WTC11 (cell line): Measurements from ENCODE around the gene OR56A5. TPM values are rescaled to one million over a fixed set of nuclear protein-coding genes. Genes with fewer than 3 reads are reported as not detected.

Source experiments
- ATAC-seq: fragments of 200-7000 bp; cut with Tn5 transposase; 2 replicates; pipeline ENCODE4 v1.10.0; 2021; ENCODE audit warnings: mild to moderate bottlenecking, moderate library complexity
- CTCF ChIA-PET: fragments of 300-600 bp; sonication (Branson Sonifier 250); formaldehyde crosslinking; loops from one replicate; lab custom pipeline; 2021; ENCODE audit warnings: antibody characterized with exemption; lab: Charles Lee
- POLR2A ChIA-PET: fragments of 350-600 bp; sonication (Branson Sonifier 250); formaldehyde crosslinking; loops from one replicate; lab custom pipeline; 2021; ENCODE audit warnings: antibody characterized with exemption; lab: Charles Lee
- DNase-seq: peaks from one replicate; pipeline ENCODE4 v3.0.0; 2021; ENCODE audit warnings: low spot score
- H3K27ac Mint-ChIP-seq: 2 replicates; pipeline ENCODE4 v1.8.0; 2021; ENCODE audit warnings: mixed read lengths
- H3K27me3 Mint-ChIP-seq: 2 replicates; pipeline ENCODE4 v1.8.0; 2021; ENCODE audit warnings: low read depth, mild to moderate bottlenecking, moderate library complexity, mixed read lengths
- H3K36me3 Mint-ChIP-seq: 2 replicates; pipeline ENCODE4 v1.8.0; 2021; ENCODE audit warnings: mixed read lengths
- H3K4me1 Mint-ChIP-seq: 2 replicates; pipeline ENCODE4 v1.8.0; 2022; ENCODE audit warnings: mixed read lengths
- H3K4me3 Mint-ChIP-seq: 2 replicates; pipeline ENCODE4 v1.8.0; 2021; ENCODE audit warnings: mild to moderate bottlenecking, moderate library complexity, mixed read lengths
- H3K9me3 Mint-ChIP-seq: 2 replicates; pipeline ENCODE4 v1.8.0; 2021; ENCODE audit warnings: mixed read lengths
- CBFB ChIP-seq: sonication (generic); formaldehyde crosslinking; IDR thresholded peaks from 2 replicates; pipeline ENCODE4 v1.8.1; 2022; ENCODE audit warnings: mild to moderate bottlenecking, low read depth, missing genetic modification reagents
- CREM ChIP-seq: sonication (generic); formaldehyde crosslinking; IDR thresholded peaks from 2 replicates; pipeline ENCODE4 v1.8.1; 2022; ENCODE audit warnings: mild to moderate bottlenecking, missing genetic modification reagents, moderate library complexity
- E2F1 ChIP-seq: sonication (generic); formaldehyde crosslinking; IDR thresholded peaks from 2 replicates; pipeline ENCODE4 v1.8.0; 2022; ENCODE audit warnings: mild to moderate bottlenecking, missing genetic modification reagents
- ELF4 ChIP-seq: sonication (generic); formaldehyde crosslinking; IDR thresholded peaks from 2 replicates; pipeline ENCODE4 v1.8.1; 2022; ENCODE audit warnings: low read depth, mild to moderate bottlenecking, moderate library complexity, missing genetic modification reagents
- ETV6 ChIP-seq: sonication (generic); formaldehyde crosslinking; IDR thresholded peaks from 2 replicates; pipeline ENCODE4 v1.8.1; 2022; ENCODE audit warnings: mild to moderate bottlenecking, missing genetic modification reagents
- FOXJ3 ChIP-seq: sonication (generic); formaldehyde crosslinking; IDR thresholded peaks from 2 replicates; pipeline ENCODE4 v1.9.0; 2021; ENCODE audit warnings: missing genetic modification reagents, mild to moderate bottlenecking, borderline replicate concordance
- FOXP4 ChIP-seq: sonication (generic); formaldehyde crosslinking; IDR thresholded peaks from 2 replicates; pipeline ENCODE4 v1.8.0; 2022; ENCODE audit warnings: mild to moderate bottlenecking, missing genetic modification reagents
- GRHL2 ChIP-seq: fragments of 250-450 bp; sonication (Bioruptor Pico); IDR thresholded peaks from 2 replicates; pipeline ENCODE4 v1.8.0; 2022; ENCODE audit warnings: mild to moderate bottlenecking, moderate library complexity; ENCODE audit not compliant: insufficient replicate concordance, severe bottlenecking
- IRF2 ChIP-seq: sonication (generic); formaldehyde crosslinking; IDR thresholded peaks from 2 replicates; pipeline ENCODE4 v1.8.0; 2022; ENCODE audit warnings: low read depth, missing genetic modification reagents, borderline replicate concordance
- JUN ChIP-seq: sonication (generic); formaldehyde crosslinking; IDR thresholded peaks from 2 replicates; pipeline ENCODE4 v1.8.0; 2023; ENCODE audit warnings: mild to moderate bottlenecking, missing genetic modification reagents
- MXD4 ChIP-seq: fragments of 250-450 bp; sonication (Bioruptor Pico); IDR thresholded peaks from 2 replicates; pipeline ENCODE4 v1.8.0; 2021; ENCODE audit warnings: mild to moderate bottlenecking, moderate library complexity, borderline replicate concordance
- NFATC4 ChIP-seq: fragments of 250-450 bp; sonication (Bioruptor Pico); IDR thresholded peaks from 2 replicates; pipeline ENCODE4 v1.9.0; 2021; ENCODE audit warnings: mild to moderate bottlenecking
- NR2C2 ChIP-seq: sonication (generic); formaldehyde crosslinking; IDR thresholded peaks from 2 replicates; pipeline ENCODE4 v1.8.0; 2022; ENCODE audit warnings: mild to moderate bottlenecking, missing genetic modification reagents
- OVOL2 ChIP-seq: fragments of 250-450 bp; sonication (Bioruptor Pico); IDR thresholded peaks from 2 replicates; pipeline ENCODE4 v1.9.0; 2021; ENCODE audit warnings: mild to moderate bottlenecking, borderline replicate concordance
- SOX15 ChIP-seq: fragments of 250-450 bp; sonication (Bioruptor Pico); IDR thresholded peaks from 2 replicates; pipeline ENCODE4 v1.9.0; 2021; ENCODE audit warnings: mild to moderate bottlenecking
- TEAD1 ChIP-seq: sonication (generic); formaldehyde crosslinking; IDR thresholded peaks from 2 replicates; pipeline ENCODE4 v1.8.0; 2022; ENCODE audit warnings: mild to moderate bottlenecking, missing genetic modification reagents
- TP53 ChIP-seq: sonication (generic); formaldehyde crosslinking; IDR thresholded peaks from 2 replicates; pipeline ENCODE4 v1.8.1; 2023; ENCODE audit warnings: mild to moderate bottlenecking, missing genetic modification reagents
- ZBTB21 ChIP-seq: sonication (generic); formaldehyde crosslinking; IDR thresholded peaks from 2 replicates; pipeline ENCODE4 v1.8.1; 2023; ENCODE audit warnings: mild to moderate bottlenecking, missing genetic modification reagents, borderline replicate concordance
- ZNF121 ChIP-seq: sonication (generic); formaldehyde crosslinking; IDR thresholded peaks from 2 replicates; pipeline ENCODE4 v1.8.0; 2023; ENCODE audit warnings: missing genetic modification reagents
- ZNF138 ChIP-seq: sonication (generic); formaldehyde crosslinking; conservative IDR thresholded peaks from 2 replicates; pipeline ENCODE4 v1.8.1; 2022; ENCODE audit warnings: mild to moderate bottlenecking, moderate library complexity, missing genetic modification reagents
- ZNF219 ChIP-seq: sonication (generic); formaldehyde crosslinking; IDR thresholded peaks from 2 replicates; pipeline ENCODE4 v1.8.0; 2023; ENCODE audit warnings: missing genetic modification reagents, mild to moderate bottlenecking, borderline replicate concordance
- ZNF263 ChIP-seq: sonication (generic); formaldehyde crosslinking; IDR thresholded peaks from 2 replicates; pipeline ENCODE4 v1.8.1; 2022; ENCODE audit warnings: low read depth, mild to moderate bottlenecking, moderate library complexity, missing genetic modification reagents
- ZNF317 ChIP-seq: sonication (generic); formaldehyde crosslinking; IDR thresholded peaks from 2 replicates; pipeline ENCODE4 v1.8.1; 2023; ENCODE audit warnings: low read depth, mild to moderate bottlenecking, moderate library complexity, missing genetic modification reagents, borderline replicate concordance
- ZNF396 ChIP-seq: fragments of 250-450 bp; sonication (Bioruptor Pico); IDR thresholded peaks from 2 replicates; pipeline ENCODE4 v1.8.0; 2021; ENCODE audit warnings: mild to moderate bottlenecking, moderate library complexity, borderline replicate concordance
- ZNF416 ChIP-seq: fragments of 250-450 bp; sonication (Bioruptor Pico); IDR thresholded peaks from 2 replicates; pipeline ENCODE4 v1.9.0; 2021; ENCODE audit warnings: mild to moderate bottlenecking, inconsistent platforms
- ZNF423 ChIP-seq: fragments of 250-450 bp; sonication (Bioruptor Pico); IDR thresholded peaks from 2 replicates; pipeline ENCODE4 v2.1.2; 2022; ENCODE audit warnings: mild to moderate bottlenecking, moderate library complexity
- ZSCAN18 ChIP-seq: fragments of 250-450 bp; sonication (Bioruptor Pico); IDR thresholded peaks from 2 replicates; pipeline ENCODE4 v2.1.2; 2022; ENCODE audit warnings: mild to moderate bottlenecking, moderate library complexity
- total RNA-seq: library from RNA; stranded (reverse); gene quantifications from 3 replicates; pipeline ENCODE4 v1.2.3, GENCODE V29; 2021
- TF ChIP-seq, protein P1 (sequence below): sonication (generic); formaldehyde crosslinking; IDR thresholded peaks from 2 replicates; pipeline ENCODE4 v1.8.1; 2023; ENCODE audit warnings: mild to moderate bottlenecking, moderate library complexity, missing genetic modification reagents
- TF ChIP-seq, protein P2 (sequence below): sonication (generic); formaldehyde crosslinking; IDR thresholded peaks from 2 replicates; pipeline ENCODE4 v1.8.1; 2022; ENCODE audit warnings: low read depth, mild to moderate bottlenecking, moderate library complexity, missing genetic modification reagents, borderline replicate concordance
- TF ChIP-seq, protein P3 (sequence below): fragments of 250-450 bp; sonication (Bioruptor Pico); conservative IDR thresholded peaks from 2 replicates; pipeline ENCODE4 v1.9.0; 2021; ENCODE audit warnings: mild to moderate bottlenecking

The OR56A5 gene
- total RNA-seq, 1 experiment from 2014 or later: not detected

DNA sequence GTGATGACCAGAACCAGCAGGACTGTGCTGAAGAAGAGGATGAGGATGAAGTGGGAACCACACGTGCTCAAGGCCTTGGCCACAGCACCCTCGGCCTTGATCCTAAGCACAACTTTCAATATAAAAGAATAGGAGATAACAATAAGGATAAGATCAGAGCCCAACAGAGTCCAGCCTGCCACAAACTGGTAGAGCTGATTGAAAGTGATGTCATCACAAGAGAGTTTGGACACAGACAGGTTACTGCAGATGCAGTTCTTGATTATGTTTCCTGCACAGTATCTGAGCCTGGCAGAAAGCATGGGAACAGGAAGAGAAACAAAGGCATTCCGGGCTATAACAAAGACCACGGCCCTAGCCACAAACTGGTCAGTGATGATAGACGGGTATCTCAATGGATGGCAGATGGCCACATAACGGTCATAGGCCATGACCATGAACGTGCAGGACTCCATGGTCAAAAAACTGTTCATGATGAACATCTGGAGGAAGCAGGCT, 34.0 kb upstream of the OR56A5 start:
- POLR2A ChIA-PET: no interaction called here
- no peaks in the 10 kb centered on the region for H3K4me1 Mint-ChIP-seq
- H3K9me3 Mint-ChIP-seq: no peaks in the 10 kb centered on the region; the same call in 1 of the 2 replicates
- H3K27me3 Mint-ChIP-seq: peaks cover 5% of the 10 kb centered on the region
- H3K36me3 Mint-ChIP-seq: no peaks in the 10 kb centered on the region
- TF ChIP-seq ELF4 (no peak), CBFB (CRISPR knock-in tag) (no peak), FOXP4 (no peak), TP53 (CRISPR knock-in tag) (no peak), E2F1 (no peak), ZNF396 (no peak), ZNF138 (CRISPR knock-in tag) (no peak), JUN (CRISPR knock-in tag) (no peak), MXD4 (no peak), GRHL2 (CRISPR knock-in tag) (no peak), NFATC4 (no peak), SOX15 (CRISPR knock-in tag) (no peak), ZNF219 (no peak), ZNF416 (CRISPR knock-in tag) (no peak), ZNF263 (CRISPR knock-in tag) (no peak), CREM (CRISPR knock-in tag) (no peak), ZNF423 (CRISPR knock-in tag) (no peak), IRF2 (CRISPR knock-in tag) (no peak)
- TF ChIP-seq, protein P1, sequence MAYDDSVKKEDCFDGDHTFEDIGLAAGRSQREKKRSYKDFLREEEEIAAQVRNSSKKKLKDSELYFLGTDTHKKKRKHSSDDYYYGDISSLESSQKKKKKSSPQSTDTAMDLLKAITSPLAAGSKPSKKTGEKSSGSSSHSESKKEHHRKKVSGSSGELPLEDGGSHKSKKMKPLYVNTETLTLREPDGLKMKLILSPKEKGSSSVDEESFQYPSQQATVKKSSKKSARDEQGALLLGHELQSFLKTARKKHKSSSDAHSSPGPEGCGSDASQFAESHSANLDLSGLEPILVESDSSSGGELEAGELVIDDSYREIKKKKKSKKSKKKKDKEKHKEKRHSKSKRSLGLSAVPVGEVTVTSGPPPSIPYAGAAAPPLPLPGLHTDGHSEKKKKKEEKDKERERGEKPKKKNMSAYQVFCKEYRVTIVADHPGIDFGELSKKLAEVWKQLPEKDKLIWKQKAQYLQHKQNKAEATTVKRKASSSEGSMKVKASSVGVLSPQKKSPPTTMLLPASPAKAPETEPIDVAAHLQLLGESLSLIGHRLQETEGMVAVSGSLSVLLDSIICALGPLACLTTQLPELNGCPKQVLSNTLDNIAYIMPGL: no peak
- no peak overlapping the region for H3K4me3 Mint-ChIP-seq
- ATAC-seq (no peak), DNase-seq (no peak)
- CTCF ChIA-PET: no interaction called here
- no peak overlapping the region for H3K27ac Mint-ChIP-seq

DNA sequence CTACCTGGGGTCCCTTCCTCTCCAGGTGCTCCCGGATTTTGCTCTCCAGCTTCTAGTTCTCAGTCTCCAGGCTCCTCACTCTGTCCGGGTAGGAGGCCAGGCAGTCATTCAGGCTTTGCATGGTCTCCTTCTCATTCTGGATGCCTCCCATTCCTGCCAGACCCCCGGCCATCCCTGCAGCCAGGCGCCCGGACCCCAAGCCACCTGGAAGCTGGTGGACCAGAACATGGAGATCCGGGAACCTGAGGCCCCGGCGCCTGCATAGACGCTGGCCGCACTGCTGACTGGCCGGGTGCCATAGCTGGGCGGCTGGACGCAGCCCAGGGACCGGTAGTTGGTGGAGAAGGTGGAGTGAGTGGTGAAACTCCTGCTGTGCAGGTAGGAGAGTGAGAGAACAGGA, 26.5 kb upstream of the OR56A5 start:
- POLR2A ChIA-PET: no interaction called here
- peaks cover 5% of the 10 kb centered on the region for H3K27me3 Mint-ChIP-seq
- no peak for DNase-seq
- CTCF ChIA-PET: interaction anchor here (0.7 to 1.4 kb wide), 4 partner anchors 304 to 368 kb away, joined by 3 to 5 read pairs (median 4); no protein-coding TSS in a partner anchor
- 0 out of 2 replicates have a peak, but pooled peaks cover 3% of the 10 kb centered on the region for H3K4me1 Mint-ChIP-seq
- H3K27ac Mint-ChIP-seq: no peak overlapping the region
- ATAC-seq: no peak
- H3K4me3 Mint-ChIP-seq: no peak overlapping the region
- peaks cover 4% of the 10 kb centered on the region for H3K9me3 Mint-ChIP-seq
- no peaks in the 10 kb centered on the region for H3K36me3 Mint-ChIP-seq
- no peak for TF ChIP-seq OVOL2 (CRISPR knock-in tag)
- no peak for TF ChIP-seq ZSCAN18 (CRISPR knock-in tag)
- TF ChIP-seq ZBTB21 (CRISPR knock-in tag): no peak
- TF ChIP-seq TEAD1 (CRISPR knock-in tag): no peak
- TF ChIP-seq, protein P2, sequence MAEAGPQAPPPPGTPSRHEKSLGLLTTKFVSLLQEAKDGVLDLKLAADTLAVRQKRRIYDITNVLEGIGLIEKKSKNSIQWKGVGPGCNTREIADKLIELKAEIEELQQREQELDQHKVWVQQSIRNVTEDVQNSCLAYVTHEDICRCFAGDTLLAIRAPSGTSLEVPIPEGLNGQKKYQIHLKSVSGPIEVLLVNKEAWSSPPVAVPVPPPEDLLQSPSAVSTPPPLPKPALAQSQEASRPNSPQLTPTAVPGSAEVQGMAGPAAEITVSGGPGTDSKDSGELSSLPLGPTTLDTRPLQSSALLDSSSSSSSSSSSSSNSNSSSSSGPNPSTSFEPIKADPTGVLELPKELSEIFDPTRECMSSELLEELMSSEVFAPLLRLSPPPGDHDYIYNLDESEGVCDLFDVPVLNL: no peak
- no peak for TF ChIP-seq FOXJ3
- TF ChIP-seq, protein P3, sequence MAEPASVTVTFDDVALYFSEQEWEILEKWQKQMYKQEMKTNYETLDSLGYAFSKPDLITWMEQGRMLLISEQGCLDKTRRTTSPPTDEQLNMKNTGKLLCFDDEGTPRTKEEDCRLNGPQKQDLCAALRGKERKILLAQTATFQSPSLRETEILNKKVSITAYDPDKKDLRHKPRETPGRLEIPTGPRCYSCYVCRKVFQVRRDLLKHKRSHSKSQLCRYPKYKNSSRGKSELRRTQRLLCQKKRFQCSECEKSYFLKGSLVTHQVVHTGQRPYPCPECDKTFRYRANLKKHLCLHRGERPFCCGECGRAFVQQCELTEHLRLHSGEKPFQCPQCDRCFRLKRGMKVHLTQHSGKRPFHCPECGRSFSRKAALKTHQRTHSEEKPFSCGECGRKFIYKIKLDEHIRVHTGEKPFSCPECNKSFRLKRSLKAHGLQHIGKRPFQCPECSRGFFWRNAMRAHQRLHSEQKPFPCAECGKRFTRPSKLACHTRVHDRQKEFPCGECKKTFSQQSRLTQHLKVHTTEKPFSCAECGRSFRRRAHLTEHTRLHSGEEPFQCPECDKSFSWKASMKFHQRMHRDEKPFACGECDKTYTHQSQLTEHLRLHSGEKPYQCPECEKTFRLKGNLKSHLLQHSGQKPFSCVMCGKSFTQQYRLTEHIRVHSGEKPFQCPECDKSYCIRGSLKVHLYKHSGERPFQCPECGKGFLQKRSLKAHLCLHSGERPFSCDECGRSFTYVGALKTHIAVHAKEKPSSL: no peak
- TF ChIP-seq ZNF317: no peak
- no peak for TF ChIP-seq ETV6
- no peak for TF ChIP-seq NR2C2
- no peak for TF ChIP-seq ZNF121 (CRISPR knock-in tag)
